H1 (cell line): Measurements from ENCODE around the gene GARNL3. TPM values are rescaled to one million over a fixed set of nuclear protein-coding genes. Genes with fewer than 3 reads are reported as not detected.

Experiments used
- RAD21 ChIP-seq, 2 experiments: IDR thresholded peaks in 1 of 2; conservative IDR thresholded peaks in 1 of 2; 2 replicates each; pipeline ENCODE4 v1.6.1; 2011; ENCODE audit warnings: low read depth in 2 of 2, low read length in 2 of 2, improper control_type of control experiment in 1 of 2, inconsistent platforms in 1 of 2, mild to moderate bottlenecking in 1 of 2, moderate library complexity in 1 of 2
- RXRA ChIP-seq: IDR thresholded peaks from 2 replicates; pipeline ENCODE4 v1.6.1; 2011; ENCODE audit warnings: low read depth, mild to moderate bottlenecking, low read length, moderate library complexity; ENCODE audit not compliant: insufficient read depth
- SUZ12 ChIP-seq: fragments of 200-600 bp; sonication (generic); IDR thresholded peaks from 2 replicates; pipeline ENCODE4 v1.6.1; 2012; ENCODE audit warnings: mild to moderate bottlenecking, inconsistent platforms, low read length, moderate library complexity, mixed read lengths
- TAF7 ChIP-seq: optimal IDR thresholded peaks from 2 replicates; pipeline ENCODE3; 2011; ENCODE audit warnings: low read depth, mild to moderate bottlenecking, inconsistent platforms, low read length, moderate library complexity, borderline replicate concordance
- polyA plus RNA-seq, 7 experiments: library from polyadenylated mRNA; depleted of rRNA in 3 of 7; stranded (reverse) in 5 of 7; unstranded in 2 of 7; fragments of >200 nt in 5 of 7; fragments of 200-250 nt in 2 of 7; gene quantifications; 1 replicate in 5 of 7; 2 replicates in 1 of 7; 4 replicates in 1 of 7; pipeline versions ENCODE4 v1.2.1 to v1.2.3, GENCODE V29; 2011 to 2013; ENCODE audit warnings: missing spikeins in 2 of 7, mixed read lengths in 2 of 7
- total RNA-seq: library from RNA; stranded (reverse); fragmentation: NEBNext Ultra II Directional; extraction: Animal tissue kit (Norgen Biotek cat#: 25700); gene quantifications from 2 replicates; pipeline ENCODE4 v1.2.1, GENCODE V29; 2021

Gene GARNL3
- total and polyA plus RNA-seq, 2 of the 8 experiments (the other 6 are each of a cell fraction or from before 2014, with no cell fraction given) = 6.5 to 18.3 TPM

- TF ChIP-seq RAD21 (IDR thresholded peaks at IDR 0.05 in 1 of 2, conservative IDR thresholded peaks at IDR 0.05 in 1 of 2; ENCODE audit: low read depth in 2 of 2, low read length in 2 of 2) (no peak), SUZ12 (no peak), TAF7 (no peak), RXRA (no peak)
Measured at GRCh38 chr9:127384016-127384730, 119.6 kb downstream of the GARNL3 start (continued).
